Measurements from ENCODE around the gene APLF. TPM values are rescaled to one million over a fixed set of nuclear protein-coding genes. Genes with fewer than 3 reads are reported as not detected.
"Not testable (repeated sequence)": the region's sequence is repeated elsewhere in the genome, so short reads cannot be mapped to it uniquely, and the experiment has no call there.

The APLF gene
- total RNA-seq, 4 donors from 2014 or later = 6.9 to 11.6 (median 10.6) TPM

GRCh38 chr2:68536000-68536399 is 68.6 kb downstream of the APLF start:
- Histone ChIP-seq H3K9me3 (no peaks in the 10 kb centered on the region), H3K36me3 (peaks cover 0 to 22% (median 0%) of the 10 kb centered on the region in 3 donors), H3K4me1 (no peaks in the 10 kb centered on the region), H3K27ac (no peak overlapping the region), H3K4me3 (no peak overlapping the region), H3K27me3 (no peaks in the 10 kb centered on the region)
- 79 to 86% methylated on average over 3 of the region's 3 CpGs for WGBS, 2 donors
- TF ChIP-seq EP300 (IDR thresholded peaks at IDR 0.05) (no peak), CTCF (IDR thresholded peaks at IDR 0.05) (no peak), POLR2A (IDR thresholded peaks at IDR 0.05) (no peak)
- DNase-seq (ENCODE audit: low spot score in 2 of 2) = no peak

- TF ChIP-seq EP300 (IDR thresholded peaks at IDR 0.05) (no peak), POLR2A (IDR thresholded peaks at IDR 0.05) (no peak)
- Histone ChIP-seq H3K27ac (no peak overlapping the region), H3K9me3 (peaks cover 0 to 8% (median 0%) of the 10 kb centered on the region in 4 donors), H3K27me3 (no peaks in the 10 kb centered on the region), H3K36me3 (peaks cover 0 to 12% (median 0%) of the 10 kb centered on the region in 3 donors), H3K4me3 (no peak overlapping the region), H3K4me1 (no peaks in the 10 kb centered on the region)
- WGBS, 2 donors = 82 to 84% methylated on average over 4 of the region's 4 CpGs
- DNase-seq (ENCODE audit: low spot score in 2 of 2) = no peak
These were observed 69.6 kb downstream of the APLF start for GRCh38 chr2:68537011-68537410.

GRCh38 chr2:68537809-68538208 is 70.4 kb downstream of the APLF start:
- no peak overlapping the region for H3K4me3 ChIP-seq
- WGBS, 2 donors = 41 to 52% methylated on average over 2 of the region's 2 CpGs
- TF ChIP-seq EP300 (IDR thresholded peaks at IDR 0.05) (no peak), POLR2A (IDR thresholded peaks at IDR 0.05) (no peak), CTCF (IDR thresholded peaks at IDR 0.05) (no peak)
- no peaks in the 10 kb centered on the region for H3K27me3 ChIP-seq
- H3K36me3 ChIP-seq = peaks cover 0 to 10% (median 0%) of the 10 kb centered on the region in 3 donors
- no peak overlapping the region for H3K27ac ChIP-seq
- peaks cover 0 to 9% (median 0%) of the 10 kb centered on the region in 4 donors for H3K9me3 ChIP-seq
- no peaks in the 10 kb centered on the region for H3K4me1 ChIP-seq
- no peak for DNase-seq (ENCODE audit: low spot score in 2 of 2)

- H3K9me3 ChIP-seq = peaks cover 0 to 9% (median 0%) of the 10 kb centered on the region in 4 donors
- H3K4me1 ChIP-seq = no peaks in the 10 kb centered on the region
- DNase-seq (ENCODE audit: low spot score in 2 of 2) = no peak
- no peaks in the 10 kb centered on the region for H3K27me3 ChIP-seq
- no peak overlapping the region for H3K27ac ChIP-seq
- TF ChIP-seq EP300 (IDR thresholded peaks at IDR 0.05) (no peak), POLR2A (IDR thresholded peaks at IDR 0.05) (no peak)
- peaks cover 0 to 8% (median 0%) of the 10 kb centered on the region in 3 donors for H3K36me3 ChIP-seq
- 92 to 94% methylated on average over 2 of the region's 2 CpGs for WGBS, 2 donors
- no peak overlapping the region for H3K4me3 ChIP-seq
These were observed 77.4 kb downstream of the APLF start for GRCh38 chr2:68544811-68545210.

GRCh38 chr2:68548396-68548795 is 81.0 kb downstream of the APLF start:
- DNase-seq (ENCODE audit: low spot score in 2 of 2) = no peak
- no peaks in the 10 kb centered on the region for H3K27me3 ChIP-seq
- H3K4me3 ChIP-seq = no peak overlapping the region
- no peak for TF ChIP-seq EP300 (IDR thresholded peaks at IDR 0.05)
- no peak for TF ChIP-seq CTCF (IDR thresholded peaks at IDR 0.05)
- TF ChIP-seq POLR2A (IDR thresholded peaks at IDR 0.05) = no peak
- H3K36me3 ChIP-seq = no peaks in the 10 kb centered on the region
- WGBS, 2 donors = 28 to 31% methylated on average over 1 of the region's 1 CpG
- no peaks in the 10 kb centered on the region for H3K9me3 ChIP-seq
- no peaks in the 10 kb centered on the region for H3K4me1 ChIP-seq
- no peak overlapping the region for H3K27ac ChIP-seq

- TF ChIP-seq CTCF (IDR thresholded peaks at IDR 0.05) (no peak), EP300 (IDR thresholded peaks at IDR 0.05) (no peak), POLR2A (IDR thresholded peaks at IDR 0.05) (no peak)
- WGBS, 2 donors = 75% methylated on average over 1 of the region's 1 CpG
- H3K36me3 ChIP-seq = no peaks in the 10 kb centered on the region
These were observed 85.7 kb downstream of the APLF start for GRCh38 chr2:68553098-68553497.

GRCh38 chr2:68555425-68556206 is 88.2 kb downstream of the APLF start:
- not testable (repeated sequence) for H3K4me3 ChIP-seq; H3K36me3 ChIP-seq; DNase-seq (ENCODE audit: low spot score in 2 of 2); H3K4me1 ChIP-seq; H3K9me3 ChIP-seq; H3K27ac ChIP-seq; H3K27me3 ChIP-seq
- WGBS, 2 donors = 92 to 97% methylated on average over 5 of the region's 5 CpGs

More at GRCh38 chr2:68553098-68553497, 85.7 kb downstream of the APLF start:
- Histone ChIP-seq H3K4me3 (no peak overlapping the region), H3K27ac (no peak overlapping the region), H3K27me3 (no peaks in the 10 kb centered on the region), H3K4me1 (no peaks in the 10 kb centered on the region), H3K9me3 (no peaks in the 10 kb centered on the region)
- DNase-seq (ENCODE audit: low spot score in 2 of 2) = no peak

Data from tibial nerve (tissue), 4 donors.